ENCODE data around the gene STPG1. TPM values are rescaled to one million over a fixed set of nuclear protein-coding genes. Genes with fewer than 3 reads are reported as not detected.

Gene STPG1
- total RNA-seq, 1 donor from 2014 or later, result 16.7 TPM

- no peak overlapping the region for H3K27ac Mint-ChIP-seq
- H3K27me3 Mint-ChIP-seq, result peaks cover 3% of the 10 kb centered on the region
- H3K36me3 Mint-ChIP-seq (ENCODE audit: insufficient read depth), result peaks cover 1% of the 10 kb centered on the region
- TF ChIP-seq CTCF (IDR thresholded peaks at IDR 0.05; ENCODE audit: unreplicated experiment), result no peak
- DNase-seq (ENCODE audit: low spot score, unreplicated experiment), result no peak
- no peaks in the 10 kb centered on the region for H3K9me3 Mint-ChIP-seq (ENCODE audit: low read depth)
- H3K4me3 Mint-ChIP-seq (ENCODE audit: low read depth), result no peak overlapping the region
- no peaks in the 10 kb centered on the region for H3K4me1 Mint-ChIP-seq (ENCODE audit: low read depth)
These were observed 49.6 kb downstream of the STPG1 start for GRCh38 chr1:24363994-24364393.

- no peak for TF ChIP-seq CTCF (IDR thresholded peaks at IDR 0.05; ENCODE audit: unreplicated experiment)
- H3K27ac Mint-ChIP-seq, result no peak overlapping the region
- H3K9me3 Mint-ChIP-seq (ENCODE audit: low read depth), result no peaks in the 10 kb centered on the region
These were observed 50.5 kb downstream of the STPG1 start for GRCh38 chr1:24362982-24363614.

GRCh38 chr1:24362396-24362795, 51.2 kb downstream of the STPG1 start:
- no peak overlapping the region for H3K27ac Mint-ChIP-seq
- H3K4me3 Mint-ChIP-seq (ENCODE audit: low read depth), result no peak overlapping the region
- H3K36me3 Mint-ChIP-seq (ENCODE audit: insufficient read depth), result peaks cover 3% of the 10 kb centered on the region
- DNase-seq (ENCODE audit: low spot score, unreplicated experiment), result no peak
- H3K4me1 Mint-ChIP-seq (ENCODE audit: low read depth), result no peaks in the 10 kb centered on the region
- peaks cover 3% of the 10 kb centered on the region for H3K27me3 Mint-ChIP-seq
- no peak for TF ChIP-seq CTCF (IDR thresholded peaks at IDR 0.05; ENCODE audit: unreplicated experiment)
- no peaks in the 10 kb centered on the region for H3K9me3 Mint-ChIP-seq (ENCODE audit: low read depth)

More at GRCh38 chr1:24362982-24363614, 50.5 kb downstream of the STPG1 start:
- Mint-ChIP-seq H3K4me1 (ENCODE audit: low read depth) (no peaks in the 10 kb centered on the region), H3K4me3 (ENCODE audit: low read depth) (no peak overlapping the region), H3K27me3 (peaks cover 3% of the 10 kb centered on the region), H3K36me3 (ENCODE audit: insufficient read depth) (peaks cover 1% of the 10 kb centered on the region)
- DNase-seq (ENCODE audit: low spot score, unreplicated experiment), result no peak

GRCh38 chr1:24361811-24362210, 51.8 kb downstream of the STPG1 start:
- Mint-ChIP-seq H3K4me1 (ENCODE audit: low read depth) (no peaks in the 10 kb centered on the region), H3K4me3 (ENCODE audit: low read depth) (no peak overlapping the region), H3K27me3 (peaks cover 3% of the 10 kb centered on the region), H3K9me3 (ENCODE audit: low read depth) (no peaks in the 10 kb centered on the region), H3K36me3 (ENCODE audit: insufficient read depth) (peaks cover 4% of the 10 kb centered on the region), H3K27ac (no peak overlapping the region)
- DNase-seq (ENCODE audit: low spot score, unreplicated experiment), result no peak
- TF ChIP-seq CTCF (IDR thresholded peaks at IDR 0.05; ENCODE audit: unreplicated experiment), result no peak

GRCh38 chr1:24360681-24361080, 52.9 kb downstream of the STPG1 start:
- H3K4me1 Mint-ChIP-seq (ENCODE audit: low read depth), result no peaks in the 10 kb centered on the region
- peaks cover 3% of the 10 kb centered on the region for H3K27me3 Mint-ChIP-seq
- no peak for DNase-seq (ENCODE audit: low spot score, unreplicated experiment)
- no peak for TF ChIP-seq CTCF (IDR thresholded peaks at IDR 0.05; ENCODE audit: unreplicated experiment)
- no peaks in the 10 kb centered on the region for H3K9me3 Mint-ChIP-seq (ENCODE audit: low read depth)
- H3K4me3 Mint-ChIP-seq (ENCODE audit: low read depth), result no peak overlapping the region
- H3K36me3 Mint-ChIP-seq (ENCODE audit: insufficient read depth), result peaks cover 4% of the 10 kb centered on the region
- no peak overlapping the region for H3K27ac Mint-ChIP-seq
